Measurements from ENCODE around the gene EBF3.

EBF3 gene

GRCh38 chr10:129866894-129867293 is 97.2 kb downstream of the EBF3 start:
- no peak overlapping the region for H3K4me3 ChIP-seq (ENCODE audit: low read depth, low read length)
- no peak for DNase-seq (ENCODE audit: low read depth)

- no peak for DNase-seq (ENCODE audit: low read depth)
- H3K4me3 ChIP-seq (ENCODE audit: low read depth, low read length) = no peak overlapping the region
These were observed 98.1 kb downstream of the EBF3 start for GRCh38 chr10:129865960-129866359.

- DNase-seq (ENCODE audit: low read depth) = no peak
- H3K4me3 ChIP-seq (ENCODE audit: low read depth, low read length) = no peak overlapping the region
These were observed 98.7 kb downstream of the EBF3 start for GRCh38 chr10:129865413-129865812.

GRCh38 chr10:129864601-129865126 is 99.4 kb downstream of the EBF3 start:
- DNase-seq (ENCODE audit: low read depth) = no peak
- no peak overlapping the region for H3K4me3 ChIP-seq (ENCODE audit: low read depth, low read length)

GRCh38 chr10:129864082-129864481 is 100.0 kb downstream of the EBF3 start:
- H3K4me3 ChIP-seq (ENCODE audit: low read depth, low read length) = no peak overlapping the region
- no peak for DNase-seq (ENCODE audit: low read depth)

- no peak for DNase-seq (ENCODE audit: low read depth)
- no peak overlapping the region for H3K4me3 ChIP-seq (ENCODE audit: low read depth, low read length)
These were observed 100.8 kb downstream of the EBF3 start for GRCh38 chr10:129863201-129863663.

- no peak overlapping the region for H3K4me3 ChIP-seq (ENCODE audit: low read depth, low read length)
- no peak for DNase-seq (ENCODE audit: low read depth)
These were observed 102.1 kb downstream of the EBF3 start for GRCh38 chr10:129861776-129862531.

- H3K4me3 ChIP-seq (ENCODE audit: low read depth, low read length) = no peak overlapping the region
- DNase-seq (ENCODE audit: low read depth) = no peak
These were observed 103.7 kb downstream of the EBF3 start for GRCh38 chr10:129860396-129860795.

GRCh38 chr10:129859536-129859935 is 104.5 kb downstream of the EBF3 start:
- no peak overlapping the region for H3K4me3 ChIP-seq (ENCODE audit: low read depth, low read length)
- DNase-seq (ENCODE audit: low read depth) = no peak

GRCh38 chr10:129857242-129857960 is 106.7 kb downstream of the EBF3 start:
- DNase-seq (ENCODE audit: low read depth) = no peak

GRCh38 chr10:129855836-129856563 is 108.1 kb downstream of the EBF3 start:
- no peak overlapping the region for H3K4me3 ChIP-seq (ENCODE audit: low read depth, low read length)
- DNase-seq (ENCODE audit: low read depth) = no peak

More at GRCh38 chr10:129857242-129857960, 106.7 kb downstream of the EBF3 start:
- no peak overlapping the region for H3K4me3 ChIP-seq (ENCODE audit: low read depth, low read length)

GRCh38 chr10:129854796-129855705 is 109.0 kb downstream of the EBF3 start:
- H3K4me3 ChIP-seq (ENCODE audit: low read depth, low read length) = no peak overlapping the region
- no peak for DNase-seq (ENCODE audit: low read depth)

GRCh38 chr10:129854158-129854557 is 109.9 kb downstream of the EBF3 start:
- no peak for DNase-seq (ENCODE audit: low read depth)
- no peak overlapping the region for H3K4me3 ChIP-seq (ENCODE audit: low read depth, low read length)

GRCh38 chr10:129853562-129853903 is 110.5 kb downstream of the EBF3 start:
- no peak for DNase-seq (ENCODE audit: low read depth)
- no peak overlapping the region for H3K4me3 ChIP-seq (ENCODE audit: low read depth, low read length)

- DNase-seq (ENCODE audit: low read depth) = no peak
- no peak overlapping the region for H3K4me3 ChIP-seq (ENCODE audit: low read depth, low read length)
These were observed 111.1 kb downstream of the EBF3 start for GRCh38 chr10:129852829-129853561.

- no peak overlapping the region for H3K4me3 ChIP-seq (ENCODE audit: low read depth, low read length)
- DNase-seq (ENCODE audit: low read depth) = no peak
These were observed 112.0 kb downstream of the EBF3 start for GRCh38 chr10:129851941-129852640.

GRCh38 chr10:129850790-129851189 is 113.3 kb downstream of the EBF3 start:
- no peak for DNase-seq (ENCODE audit: low read depth)
- no peak overlapping the region for H3K4me3 ChIP-seq (ENCODE audit: low read depth, low read length)

GRCh38 chr10:129850316-129850715 is 113.8 kb downstream of the EBF3 start:
- H3K4me3 ChIP-seq (ENCODE audit: low read depth, low read length) = no peak overlapping the region
- no peak for DNase-seq (ENCODE audit: low read depth)
